HG03432 (cell line): ENCODE measurements around the gene VASH2.
A peak's percentile ranks its signal among the peaks of the same experiment; 100 is the strongest.
"Not testable (repeated sequence)": the region's sequence is repeated elsewhere in the genome, so short reads cannot be mapped to it uniquely, and the experiment has no call there.

Experiments
- ATAC-seq: cut with Tn5 transposase; IDR thresholded peaks from one replicate; pipeline ENCODE4 v1.9.1; 2021; ENCODE audit warnings: mild to moderate bottlenecking, moderate library complexity; ENCODE audit not compliant: unreplicated experiment

VASH2 gene

DNA sequence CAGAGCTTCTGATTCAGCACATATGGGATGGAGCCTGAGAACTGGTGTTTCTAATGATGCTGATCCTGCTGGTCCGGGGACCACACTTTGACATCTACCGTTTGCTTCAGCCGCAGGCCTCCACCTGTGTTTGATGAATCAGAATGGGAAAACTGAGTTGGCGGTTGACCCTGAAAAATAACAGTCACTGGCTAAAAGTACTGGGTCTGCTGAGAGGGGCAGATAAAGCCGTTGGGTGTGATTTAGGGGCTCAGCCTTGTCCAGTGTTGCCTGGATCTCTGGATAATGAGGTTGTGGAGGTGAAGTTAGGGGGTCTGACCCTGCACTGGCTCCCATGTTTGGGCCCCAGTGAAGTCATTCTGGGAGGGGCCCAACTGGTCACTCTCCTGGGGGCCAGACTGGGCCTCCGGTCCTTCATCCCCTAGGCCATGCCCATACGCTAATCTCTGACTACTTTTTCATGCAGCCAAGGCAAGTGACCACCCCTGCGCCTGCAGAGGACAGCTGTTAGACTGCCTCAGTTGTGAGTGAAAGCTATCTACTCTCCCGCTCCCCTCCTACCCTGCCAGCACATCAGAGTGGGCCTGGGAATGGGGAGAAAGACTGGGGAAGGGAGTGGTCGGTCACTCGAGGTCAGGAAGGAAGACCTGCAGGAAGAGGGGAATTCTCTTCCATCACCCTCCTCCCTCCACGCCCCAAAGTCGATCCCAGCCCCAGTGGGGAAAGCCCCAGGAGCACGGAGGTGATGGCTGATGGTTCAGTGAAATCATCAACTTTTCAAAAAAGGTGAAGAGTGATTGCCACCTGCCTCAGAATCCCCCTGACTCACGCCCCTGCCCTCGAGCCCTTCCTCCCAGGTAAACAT, 27.7 kb downstream of the VASH2 start:
- ATAC-seq: peak; percentile 33

DNA sequence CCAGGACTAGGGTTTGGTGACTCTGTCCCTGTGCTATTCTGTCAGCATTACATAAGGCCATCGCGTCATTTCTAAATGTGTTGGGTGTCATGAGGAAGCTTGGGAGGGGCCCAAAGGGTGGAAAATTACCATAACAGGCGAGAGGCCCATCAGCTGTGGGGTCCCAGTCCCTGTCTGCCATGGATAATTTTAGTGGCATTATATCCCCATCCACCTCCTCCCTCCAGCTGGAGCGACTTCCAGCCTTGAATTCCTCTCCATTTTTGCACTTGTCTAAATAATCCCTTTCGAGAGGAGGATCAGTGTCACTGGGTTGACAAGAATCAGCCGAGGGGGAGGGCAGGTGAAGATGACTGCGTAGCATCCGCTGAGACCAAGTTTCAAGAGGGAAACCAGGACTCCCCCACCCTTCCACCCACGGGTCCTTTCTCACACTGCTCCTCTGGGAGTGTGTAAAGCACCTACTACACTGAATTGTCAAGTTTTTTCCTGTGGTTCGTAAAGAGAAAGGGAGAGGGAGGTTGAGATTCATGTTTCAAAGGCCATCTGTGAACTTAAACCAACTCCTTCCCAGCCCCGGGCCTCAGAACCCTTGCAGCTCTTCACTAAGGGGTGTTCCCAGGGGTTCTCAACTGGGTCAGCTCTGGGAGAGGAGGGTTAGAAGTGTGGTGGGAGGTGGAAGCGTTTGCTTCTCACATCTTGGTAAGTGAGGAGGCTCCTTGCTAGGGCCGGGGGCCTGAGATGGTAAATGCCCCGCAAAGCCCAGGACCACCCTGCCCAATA, 29.2 kb downstream of the VASH2 start:
- peak; percentile 76 for ATAC-seq

DNA sequence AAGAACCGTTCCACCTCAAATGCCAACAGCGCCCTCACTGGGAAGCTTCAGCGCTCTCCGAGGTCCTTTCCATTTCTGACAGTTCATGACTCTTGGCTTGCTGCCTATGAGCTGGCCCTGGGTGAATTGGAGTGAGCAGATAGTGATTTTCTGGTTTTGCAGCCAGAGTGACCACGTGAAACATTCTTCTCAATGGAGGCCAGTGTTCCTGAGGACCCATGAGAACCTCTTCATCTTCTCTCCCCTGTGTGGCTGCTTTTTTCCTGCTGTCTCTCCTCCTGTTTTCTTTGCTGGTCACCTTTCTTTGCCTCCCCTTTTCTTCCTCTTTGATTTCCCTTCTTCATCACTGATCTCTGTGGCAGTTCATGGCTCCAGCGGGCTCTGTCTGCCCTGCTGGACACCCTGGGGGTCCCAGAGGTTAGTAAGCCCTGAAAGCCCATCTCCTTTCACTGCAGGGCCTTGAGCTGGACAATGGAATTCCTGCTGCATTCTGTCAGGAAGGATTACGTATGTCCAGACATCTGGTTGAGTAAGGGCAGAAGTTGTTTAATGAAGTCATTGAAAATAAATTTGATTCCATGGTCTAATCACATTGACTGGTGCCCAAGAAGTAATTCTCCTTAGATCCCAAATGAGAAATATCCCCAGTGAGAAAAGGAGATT, 29.9 kb downstream of the VASH2 start:
- no peak for ATAC-seq

DNA sequence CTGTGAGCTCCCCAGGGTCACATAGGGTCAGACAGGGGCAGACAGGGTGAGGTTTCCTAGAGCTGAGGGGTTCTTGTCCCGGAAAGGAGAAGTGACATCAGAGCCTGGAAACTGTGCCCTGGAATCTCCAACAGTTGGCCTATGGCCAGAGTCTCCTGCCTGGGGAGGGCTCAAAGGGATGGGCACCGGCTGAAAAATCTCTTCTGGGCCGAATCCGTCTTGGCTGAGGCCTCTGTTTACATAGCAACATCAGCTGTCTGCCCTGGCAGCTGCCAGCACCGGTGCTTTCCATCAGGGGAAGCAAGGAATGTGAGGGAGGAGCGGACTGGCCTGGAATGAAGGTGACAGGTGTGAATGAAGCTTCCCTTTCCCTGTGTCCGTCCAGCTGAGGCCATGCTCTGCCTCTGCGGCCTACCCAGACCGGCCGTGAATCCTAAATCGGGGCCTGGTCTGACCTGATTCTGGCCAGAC, 30.7 kb downstream of the VASH2 start:
- ATAC-seq: no peak

DNA sequence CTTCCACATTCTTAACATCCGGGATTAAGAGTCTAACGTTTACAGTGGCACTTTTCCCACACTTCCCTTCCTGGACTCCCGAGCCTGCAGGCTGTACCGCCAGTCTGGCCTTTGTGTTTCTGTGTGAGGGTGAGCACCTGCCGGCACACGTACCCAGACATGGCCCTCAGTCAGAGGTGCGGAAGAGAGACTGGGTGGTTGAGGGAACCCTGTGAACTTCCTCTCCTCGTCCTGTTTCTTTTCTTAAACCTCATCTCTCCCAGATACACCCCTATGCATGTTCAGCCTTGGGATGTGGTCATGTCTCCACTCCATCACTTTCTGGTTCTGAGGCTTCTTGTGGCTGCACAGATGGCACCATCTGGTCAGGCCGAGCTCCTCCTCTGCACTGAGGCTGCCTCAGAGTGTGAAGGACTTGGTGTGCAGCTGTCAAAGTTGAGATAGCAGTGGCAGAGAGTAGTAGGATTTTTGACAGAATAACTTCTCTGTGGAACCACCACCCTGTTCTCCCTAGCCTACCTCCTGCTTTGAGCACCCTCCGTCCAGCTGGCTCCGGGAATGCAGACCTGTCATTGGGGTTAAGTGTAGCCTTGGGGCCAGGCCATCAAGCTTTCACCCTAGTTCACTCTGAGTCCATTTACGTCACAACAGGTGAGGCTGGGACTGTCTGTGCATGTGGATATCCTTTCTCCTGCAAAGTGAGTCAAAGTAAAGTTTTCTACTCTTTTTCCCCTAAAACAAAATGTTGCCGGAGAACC, 31.4 kb downstream of the VASH2 start:
- peak; percentile 76 for ATAC-seq

GRCh38 chr1:212982430-212983152, 32.2 kb downstream of the VASH2 start:
- ATAC-seq: no peak

DNA sequence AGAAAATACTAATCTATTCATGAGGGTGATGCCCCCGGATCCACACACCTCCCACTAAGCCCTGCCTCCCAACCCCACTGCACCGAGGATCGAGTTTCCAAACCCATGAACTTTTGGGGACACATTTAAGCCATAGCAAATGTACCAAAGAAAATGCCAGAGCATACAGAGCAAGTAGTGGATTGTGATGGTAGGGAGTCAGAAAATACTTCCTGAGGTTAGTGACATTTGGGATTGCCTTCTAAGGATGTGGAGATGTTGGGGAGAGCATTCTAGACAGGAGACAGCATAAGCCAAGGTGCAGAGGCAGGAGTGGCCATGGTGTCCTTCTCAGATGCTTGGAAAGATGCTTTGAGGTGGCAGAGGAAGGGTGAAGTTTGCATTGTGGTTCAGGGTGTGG, 33.1 kb downstream of the VASH2 start:
- ATAC-seq: no peak

DNA sequence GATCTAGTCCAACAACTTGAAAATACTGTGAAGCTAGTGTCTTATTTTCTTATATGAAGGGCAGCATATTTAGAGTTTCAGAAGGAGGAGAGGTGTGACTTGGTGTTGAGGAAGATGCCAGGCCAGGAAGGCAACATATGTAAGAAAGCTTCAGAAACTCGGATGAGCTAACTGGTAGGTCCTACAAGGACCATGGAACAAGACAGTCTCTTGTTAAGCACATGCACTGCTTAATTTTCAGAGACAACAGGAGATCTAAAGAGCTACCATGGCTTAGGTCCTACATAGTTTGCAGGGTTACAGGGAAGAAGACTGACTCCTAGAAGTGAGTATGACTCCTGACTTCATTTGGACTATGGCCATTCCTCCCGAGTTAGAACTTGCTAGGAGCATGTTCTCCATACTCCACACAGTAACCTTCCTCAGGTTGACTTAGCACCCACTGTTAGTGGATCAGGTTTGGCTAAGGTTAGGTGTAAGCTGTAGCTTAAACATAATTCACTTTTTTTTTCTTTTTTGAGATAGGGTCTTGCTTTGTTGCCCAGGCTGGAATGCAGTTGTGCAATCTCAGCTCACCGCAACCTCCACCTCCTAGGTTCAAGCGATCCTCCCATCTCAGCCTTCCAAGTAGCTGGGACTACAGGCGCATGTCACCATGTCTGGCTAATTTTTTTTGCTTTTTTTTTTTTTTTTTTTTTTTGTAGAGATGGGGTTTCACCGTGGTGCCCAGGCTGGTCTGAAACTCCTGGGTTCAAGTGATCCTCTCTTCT, 34.4 kb downstream of the VASH2 start:
- ATAC-seq: no peak

- no peak for ATAC-seq
Measured at GRCh38 chr1:212986551-212986950, 36.2 kb downstream of the VASH2 start.

GRCh38 chr1:212987702-212988322, 37.5 kb downstream of the VASH2 start:
- no peak for ATAC-seq

- ATAC-seq: no peak
Measured at GRCh38 chr1:212990276-212990675, 39.9 kb downstream of the VASH2 start.

DNA sequence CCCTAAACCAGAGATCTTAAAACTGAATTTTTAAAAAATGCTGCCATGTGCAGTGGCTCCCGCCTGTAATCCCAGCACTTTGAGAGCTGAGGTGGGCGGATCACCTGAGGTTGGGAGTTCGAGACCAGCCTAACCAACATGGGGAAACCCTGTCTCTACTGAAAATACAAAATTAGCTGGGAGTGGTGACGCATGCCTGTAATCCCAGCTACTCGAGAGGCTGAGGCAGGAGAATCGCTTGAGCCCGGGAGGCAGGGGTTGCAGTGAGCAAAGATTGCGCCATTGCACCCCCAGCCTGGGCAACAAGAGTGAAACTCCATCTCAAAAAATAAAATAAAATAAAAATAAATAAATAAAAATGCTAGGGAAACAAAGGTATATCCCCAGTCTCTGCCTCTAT, 43.6 kb downstream of the VASH2 start:
- not testable (repeated sequence) for ATAC-seq

DNA sequence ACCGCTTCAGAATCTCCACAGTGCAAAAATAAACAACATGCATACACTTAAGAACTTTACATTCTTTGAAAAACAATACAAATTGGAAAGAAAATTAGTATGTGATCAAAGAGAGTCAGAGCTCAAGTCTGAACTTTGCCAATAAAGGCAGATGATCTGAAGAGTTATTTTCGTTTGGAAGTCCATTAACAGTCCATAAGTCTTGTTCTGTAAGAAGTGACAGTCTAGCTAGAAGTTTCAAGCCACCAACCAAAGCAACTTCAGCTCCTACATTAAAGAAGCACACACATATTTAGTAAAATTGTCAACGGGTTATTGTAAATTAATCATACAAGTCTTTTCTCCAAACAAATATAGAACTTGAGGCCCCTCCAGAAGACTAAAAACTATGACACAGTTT, 44.6 kb downstream of the VASH2 start:
- no peak for ATAC-seq

DNA sequence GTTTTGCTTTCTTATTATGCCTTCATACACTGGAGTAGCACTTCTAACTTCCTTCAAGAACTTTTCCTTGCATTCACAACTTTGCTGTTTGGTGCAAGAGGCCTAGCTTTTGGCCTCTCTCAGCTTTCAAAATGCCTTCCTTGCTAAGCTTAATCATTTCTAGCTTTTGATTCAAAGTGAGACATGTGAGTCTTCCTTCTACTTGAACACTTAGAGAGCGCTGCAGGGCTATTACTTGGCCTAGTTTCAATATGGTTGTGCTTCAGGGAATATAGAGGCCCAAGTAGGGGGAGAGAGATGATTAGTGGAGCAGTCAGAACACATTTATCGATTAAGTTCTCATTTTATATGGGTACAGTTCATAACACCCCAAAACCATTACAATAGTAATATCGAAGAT, 52.9 kb downstream of the VASH2 start:
- peak; percentile 81 for ATAC-seq

GRCh38 chr1:213008564-213008963, 58.2 kb downstream of the VASH2 start:
- peak; percentile 88 for ATAC-seq

- no peak for ATAC-seq
Measured at GRCh38 chr1:213014642-213015041, 64.3 kb downstream of the VASH2 start.

GRCh38 chr1:213015099-213016050, 65.0 kb downstream of the VASH2 start, which contains the start of gene ANGEL2:
TSS of gene ANGEL2 (minus strand) at chr1:213015867. CDS start at chr1:213015671, 196 bp downstream.
- peak; percentile 95 for ATAC-seq
